ENCODE data around the gene EGFR.

GRCh38 chr7:55154096-55154495 is 135.3 kb downstream of the EGFR start:
- no peak for TF ChIP-seq CTCF (IDR thresholded peaks at IDR 0.05; ENCODE audit: poor library complexity)
- no peak for TF ChIP-seq EZH2phosphoT487 (IDR thresholded peaks at IDR 0.05; ENCODE audit: low read depth, severe bottlenecking, unreplicated experiment)

Measured in hepatocyte (in vitro differentiated cells).